Testis (tissue), 2 donors: ENCODE measurements around the gene STOX2.

ENCODE experiments used
- CTCF ChIP-seq, 3 experiments: fragments of 450-650 bp in 2 of 3; fragments of 200-600 bp in 1 of 3; sonication (generic) in 1 of 3; IDR thresholded peaks; one replicate each; pipeline ENCODE4 v1.5.1; 2016 to 2019; ENCODE audit warnings: antibody characterized with exemption in 3 of 3, mild to moderate bottlenecking in 2 of 3, moderate library complexity in 1 of 3
- POLR2A ChIP-seq: fragments of 450-650 bp; IDR thresholded peaks from one replicate; pipeline ENCODE4 v1.6.1; 2017; ENCODE audit warnings: antibody characterized with exemption, mild to moderate bottlenecking, moderate library complexity

- no peak for TF ChIP-seq CTCF (IDR thresholded peaks at IDR 0.05)
- no peak for TF ChIP-seq POLR2A
These were observed 32.6 kb upstream of the STOX2 start for GRCh38 chr4:183872531-183872930.
